Measurements from ENCODE around the gene PIK3CA. TPM values are rescaled to one million over a fixed set of nuclear protein-coding genes. Genes with fewer than 3 reads are reported as not detected.
A peak's percentile ranks its signal among the peaks of the same experiment; 100 is the strongest.

PIK3CA gene
- total RNA-seq (10 to 100 TPM; 15.0 to 29.7 (median 23.2) TPM), polyA plus RNA-seq (10 to 100 TPM in 1 of 2 donors, 1 to 10 TPM in 1; 8.9 to 14.6 TPM)
- long read RNA-seq, donor 1, partial matches to known transcripts = 4 of 7 reads
- long read RNA-seq, donor 1, other reads (novel, unspliced or antisense) = 3 of 7 reads
- long read RNA-seq, donor 2, full-length matches to known transcripts = 1 of 1 reads
- long read RNA-seq, donor 2, partial matches to known transcripts = 0 of 1 reads
- long read RNA-seq, donor 2, other reads (novel, unspliced or antisense) = 0 of 1 reads
- long read RNA-seq, donor 3, full-length matches to known transcripts = 7 of 18 reads
- long read RNA-seq, donor 3, partial matches to known transcripts = 7 of 18 reads
- long read RNA-seq, donor 3, other reads (novel, unspliced or antisense) = 4 of 18 reads

DNA sequence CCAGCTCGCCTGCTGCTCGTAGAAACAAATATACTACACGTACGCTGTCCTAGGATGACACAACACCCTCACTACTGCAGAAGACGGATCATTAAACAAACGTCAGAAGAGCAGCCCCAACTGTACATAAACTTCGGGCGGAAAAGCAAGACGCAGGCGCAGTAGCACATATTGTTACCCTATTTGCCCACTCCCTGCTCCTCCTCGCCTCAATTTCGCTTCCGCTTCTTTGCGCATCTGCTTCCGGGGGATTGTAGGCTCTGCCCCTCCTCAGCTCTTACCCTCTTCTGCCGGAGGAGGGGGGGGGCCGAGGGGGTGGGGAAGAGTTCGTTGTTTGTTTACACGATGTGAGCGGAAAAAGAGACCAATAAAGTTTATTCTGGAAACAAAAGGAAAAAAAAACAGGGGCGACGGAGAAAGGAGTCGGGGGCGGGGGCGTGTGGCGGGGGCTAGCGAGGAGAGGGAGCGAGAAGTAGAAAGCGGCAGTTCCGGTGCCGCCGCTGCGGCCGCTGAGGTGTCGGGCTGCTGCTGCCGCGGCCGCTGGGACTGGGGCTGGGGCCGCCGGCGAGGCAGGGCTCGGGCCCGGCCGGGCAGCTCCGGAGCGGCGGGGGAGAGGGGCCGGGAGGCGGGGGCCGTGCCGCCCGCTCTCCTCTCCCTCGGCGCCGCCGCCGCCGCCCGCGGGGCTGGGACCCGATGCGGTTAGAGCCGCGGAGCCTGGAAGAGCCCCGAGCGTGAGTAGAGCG is at the start of gene PIK3CA:
PIK3CA (plus strand) TSS at position 485 of the 743 bp plus-strand sequence. CDS start 50,469 bp downstream, outside the sequence.
- intact Hi-C loops (cut with DNase I) = loop anchor here in 3 of 4 donors (5.0 kb wide), 3 partner anchors 34 to 174 kb away; partner anchors contain the start of gene ZNF639 (in 2 of the 3)

GRCh38 chr3:179098388-179099077 is 49.6 kb upstream of the PIK3CA start:
- Histone ChIP-seq H3K36me3 (no peaks in the 10 kb centered on the region), H3K27ac (no peak overlapping the region), H3K4me3 (peak overlapping the region; percentile 10), H3K27me3 (no peaks in the 10 kb centered on the region), H3K4me1 (ENCODE audit: insufficient read depth) (peaks cover 1% of the 10 kb centered on the region), H3K9me3 (no peaks in the 10 kb centered on the region)
- 24 to 38% (median 34%) methylated on average over 7 of the region's 7 CpGs for WGBS, 3 donors
- intact Hi-C loops (cut with DNase I) = no loop called here
- TF ChIP-seq, protein P1, sequence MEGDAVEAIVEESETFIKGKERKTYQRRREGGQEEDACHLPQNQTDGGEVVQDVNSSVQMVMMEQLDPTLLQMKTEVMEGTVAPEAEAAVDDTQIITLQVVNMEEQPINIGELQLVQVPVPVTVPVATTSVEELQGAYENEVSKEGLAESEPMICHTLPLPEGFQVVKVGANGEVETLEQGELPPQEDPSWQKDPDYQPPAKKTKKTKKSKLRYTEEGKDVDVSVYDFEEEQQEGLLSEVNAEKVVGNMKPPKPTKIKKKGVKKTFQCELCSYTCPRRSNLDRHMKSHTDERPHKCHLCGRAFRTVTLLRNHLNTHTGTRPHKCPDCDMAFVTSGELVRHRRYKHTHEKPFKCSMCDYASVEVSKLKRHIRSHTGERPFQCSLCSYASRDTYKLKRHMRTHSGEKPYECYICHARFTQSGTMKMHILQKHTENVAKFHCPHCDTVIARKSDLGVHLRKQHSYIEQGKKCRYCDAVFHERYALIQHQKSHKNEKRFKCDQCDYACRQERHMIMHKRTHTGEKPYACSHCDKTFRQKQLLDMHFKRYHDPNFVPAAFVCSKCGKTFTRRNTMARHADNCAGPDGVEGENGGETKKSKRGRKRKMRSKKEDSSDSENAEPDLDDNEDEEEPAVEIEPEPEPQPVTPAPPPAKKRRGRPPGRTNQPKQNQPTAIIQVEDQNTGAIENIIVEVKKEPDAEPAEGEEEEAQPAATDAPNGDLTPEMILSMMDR (IDR thresholded peaks at IDR 0.05) = no peak
- no peak for TF ChIP-seq POLR2A (IDR thresholded peaks at IDR 0.05)
- no peak for DNase-seq

More for the DNA sequence above, at the start of gene PIK3CA:
- Histone ChIP-seq H3K27ac (peak within 1 kb of the TSS; percentile 96 to 100), H3K4me1 (ENCODE audit: insufficient read depth) (peaks cover 5% of the 10 kb centered on the region), H3K9me3 (no peaks in the 10 kb centered on the region), H3K27me3 (no peaks in the 10 kb centered on the region), H3K4me3 (peak within 1 kb of the TSS; percentile 91), H3K36me3 (no peaks in the 10 kb centered on the region)
- peak; percentile 92 to 96 (median 93) for DNase-seq
- WGBS, 3 donors = 0 to 1% (median 0%) methylated on average over 45 to 66 of the region's 67 CpGs
- TF ChIP-seq POLR2A (IDR thresholded peaks at IDR 0.05) (peak; percentile 64), EP300 (IDR thresholded peaks at IDR 0.05) (no peak)
- TF ChIP-seq, protein P1 (IDR thresholded peaks at IDR 0.05) = peak in 1 of 3 donors; percentile 29

GRCh38 chr3:179100652-179101051 is 47.5 kb upstream of the PIK3CA start:
- Histone ChIP-seq H3K36me3 (no peaks in the 10 kb centered on the region), H3K4me1 (ENCODE audit: insufficient read depth) (peaks cover 1% of the 10 kb centered on the region), H3K27me3 (no peaks in the 10 kb centered on the region), H3K27ac (no peak overlapping the region), H3K4me3 (no peak overlapping the region), H3K9me3 (no peaks in the 10 kb centered on the region)
- intact Hi-C loops (cut with DNase I) = loop anchor here in 1 of 4 donors (10.0 kb wide), 1 partner anchor 214 kb away; no protein-coding TSS in a partner anchor
- TF ChIP-seq, protein P1 (IDR thresholded peaks at IDR 0.05) = no peak
- TF ChIP-seq EP300 (IDR thresholded peaks at IDR 0.05) = no peak
- TF ChIP-seq POLR2A (IDR thresholded peaks at IDR 0.05) = no peak
- no peak for DNase-seq

- no peak overlapping the region for H3K4me3 ChIP-seq
- H3K9me3 ChIP-seq = no peaks in the 10 kb centered on the region
- intact Hi-C loops (cut with DNase I) = loop anchor here in 2 of 4 donors (2.0 to 10.0 kb wide), 2 partner anchors 209 to 211 kb away; no protein-coding TSS in a partner anchor
- H3K27me3 ChIP-seq = no peaks in the 10 kb centered on the region
- H3K4me1 ChIP-seq (ENCODE audit: insufficient read depth) = no peaks in the 10 kb centered on the region
- 15 to 25% (median 18%) methylated on average over 1 of the region's 1 CpG for WGBS, 3 donors
- no peak overlapping the region for H3K27ac ChIP-seq
- H3K36me3 ChIP-seq = no peaks in the 10 kb centered on the region
- TF ChIP-seq EP300 (IDR thresholded peaks at IDR 0.05) (no peak), POLR2A (IDR thresholded peaks at IDR 0.05) (no peak)
- TF ChIP-seq, protein P1 (IDR thresholded peaks at IDR 0.05) = no peak
- no peak for DNase-seq
Measured at GRCh38 chr3:179105881-179106280, 42.3 kb upstream of the PIK3CA start.

All from ovary (tissue), 10 donors.